ENCODE data around the gene GNPTG. TPM values are rescaled to one million over a fixed set of nuclear protein-coding genes. Genes with fewer than 3 reads are reported as not detected.
A peak's percentile ranks its signal among the peaks of the same experiment; 100 is the strongest.

The GNPTG gene
- total RNA-seq, 2 experiments from 2014 or later: 27.6 to 32.0 TPM

DNA sequence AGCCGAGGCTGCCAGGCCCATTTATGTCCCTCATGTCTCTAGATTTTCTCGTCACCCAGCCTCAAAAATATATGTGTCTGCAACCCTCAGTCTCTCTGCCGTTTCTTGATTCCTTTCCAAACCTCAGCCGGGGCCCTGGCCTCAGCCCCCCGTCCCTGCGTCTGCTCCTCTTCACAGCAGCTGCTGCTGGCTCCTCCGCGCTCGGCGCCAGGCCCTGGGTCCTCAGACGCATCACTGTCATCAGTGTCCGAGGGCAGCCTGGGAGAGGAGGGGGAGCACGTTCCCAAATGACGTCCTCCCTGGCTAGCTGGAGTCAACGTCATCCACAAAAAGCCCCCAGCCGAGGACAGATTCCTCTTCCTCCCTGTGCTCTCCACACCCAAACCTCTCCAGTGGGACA lies 2.4 kb upstream of the GNPTG start:
- no peaks in the 10 kb centered on the region for H3K9me3 Mint-ChIP-seq
- Histone ChIP-seq H3K27ac (ENCODE audit: low read depth in 1 of 2, low read length in 2 of 2) (no peak overlapping the region), H3K4me1 (ENCODE audit: insufficient read depth, low read length) (peaks cover 45% of the 10 kb centered on the region), H3K9me3 (ENCODE audit: control insufficient read depth in 1 of 2, insufficient read depth in 1 of 2, low read length in 2 of 2) (no peaks in the 10 kb centered on the region), H3K4me3 (ENCODE audit: low read length) (no peak overlapping the region), H3K36me3 (ENCODE audit: insufficient read depth, low read length) (peaks cover 28% of the 10 kb centered on the region), H3K27me3 (ENCODE audit: control insufficient read depth in 1 of 2, insufficient read depth in 2 of 2, low read length in 2 of 2) (no peaks in the 10 kb centered on the region)
- ATAC-seq (ENCODE audit: poor library complexity) (no peak), DNase-seq (no peak)
- CTCF ChIA-PET: no interaction called here
- H3K36me3 Mint-ChIP-seq (ENCODE audit: low read depth): peaks cover 25% of the 10 kb centered on the region
- no peaks in the 10 kb centered on the region for H3K27me3 Mint-ChIP-seq
- no peak overlapping the region for H3K27ac Mint-ChIP-seq
- no peak overlapping the region for H3K4me3 Mint-ChIP-seq
- H3K4me1 Mint-ChIP-seq (ENCODE audit: low read depth): peaks cover 16% of the 10 kb centered on the region
- POLR2A ChIA-PET: no interaction called here
- intact Hi-C loops (cut with DNase I, micrococcal nuclease): no loop called here
- TF ChIP-seq, protein P1, sequence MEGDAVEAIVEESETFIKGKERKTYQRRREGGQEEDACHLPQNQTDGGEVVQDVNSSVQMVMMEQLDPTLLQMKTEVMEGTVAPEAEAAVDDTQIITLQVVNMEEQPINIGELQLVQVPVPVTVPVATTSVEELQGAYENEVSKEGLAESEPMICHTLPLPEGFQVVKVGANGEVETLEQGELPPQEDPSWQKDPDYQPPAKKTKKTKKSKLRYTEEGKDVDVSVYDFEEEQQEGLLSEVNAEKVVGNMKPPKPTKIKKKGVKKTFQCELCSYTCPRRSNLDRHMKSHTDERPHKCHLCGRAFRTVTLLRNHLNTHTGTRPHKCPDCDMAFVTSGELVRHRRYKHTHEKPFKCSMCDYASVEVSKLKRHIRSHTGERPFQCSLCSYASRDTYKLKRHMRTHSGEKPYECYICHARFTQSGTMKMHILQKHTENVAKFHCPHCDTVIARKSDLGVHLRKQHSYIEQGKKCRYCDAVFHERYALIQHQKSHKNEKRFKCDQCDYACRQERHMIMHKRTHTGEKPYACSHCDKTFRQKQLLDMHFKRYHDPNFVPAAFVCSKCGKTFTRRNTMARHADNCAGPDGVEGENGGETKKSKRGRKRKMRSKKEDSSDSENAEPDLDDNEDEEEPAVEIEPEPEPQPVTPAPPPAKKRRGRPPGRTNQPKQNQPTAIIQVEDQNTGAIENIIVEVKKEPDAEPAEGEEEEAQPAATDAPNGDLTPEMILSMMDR (IDR thresholded peaks at IDR 0.05): no peak

DNA sequence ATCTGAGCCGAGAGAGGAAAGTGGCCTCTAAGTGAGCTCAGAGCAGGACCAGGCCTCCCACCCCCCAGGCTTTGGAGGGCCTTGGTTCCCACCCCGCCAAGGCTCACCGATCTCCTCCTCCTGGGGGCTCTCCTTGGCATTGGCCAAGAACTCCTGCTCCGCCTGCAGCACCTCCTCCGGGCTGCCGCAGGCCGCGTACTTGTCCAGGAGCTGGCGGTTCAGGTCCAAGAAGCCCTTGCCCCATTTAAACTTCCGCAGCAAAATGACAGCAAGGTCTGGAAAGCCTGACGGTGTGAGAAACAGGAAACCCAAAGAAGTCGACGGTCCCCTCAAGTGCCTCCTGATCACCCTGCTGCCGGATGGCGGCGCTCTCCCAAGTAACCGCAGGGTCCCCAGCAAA lies 1.8 kb upstream of the GNPTG start:
- no peaks in the 10 kb centered on the region for H3K27me3 ChIP-seq (ENCODE audit: control insufficient read depth in 1 of 2, insufficient read depth in 2 of 2, low read length in 2 of 2)
- no peaks in the 10 kb centered on the region for H3K9me3 Mint-ChIP-seq
- H3K4me3 Mint-ChIP-seq: peak overlapping the region; percentile 76
- no peaks in the 10 kb centered on the region for H3K9me3 ChIP-seq (ENCODE audit: control insufficient read depth in 1 of 2, insufficient read depth in 1 of 2, low read length in 2 of 2)
- peaks cover 25% of the 10 kb centered on the region for H3K36me3 Mint-ChIP-seq (ENCODE audit: low read depth)
- no peak overlapping the region for H3K27ac ChIP-seq (ENCODE audit: low read depth in 1 of 2, low read length in 2 of 2)
- peaks cover 16% of the 10 kb centered on the region for H3K4me1 Mint-ChIP-seq (ENCODE audit: low read depth)
- no peak for ATAC-seq (ENCODE audit: poor library complexity)
- DNase-seq: no peak
- H3K4me1 ChIP-seq (ENCODE audit: insufficient read depth, low read length): peaks cover 45% of the 10 kb centered on the region
- ChIA-PET CTCF (no interaction called here), POLR2A (interaction anchor here (0.6 kb wide), 1 partner anchor 477 kb away, joined by 3 read pairs; the partner anchor contains the start of gene FAHD1)
- H3K27me3 Mint-ChIP-seq: no peaks in the 10 kb centered on the region
- peak overlapping the region; percentile 80 for H3K27ac Mint-ChIP-seq
- H3K4me3 ChIP-seq (ENCODE audit: low read length): no peak overlapping the region
- intact Hi-C loops (cut with DNase I, micrococcal nuclease): loop anchor here in 1 of 2 experiments (2.0 to 5.0 kb wide), 3 partner anchors 41 to 422 kb away; partner anchors contain the start of genes EME2, MRPS34, NME3 and UBE2I
- H3K36me3 ChIP-seq (ENCODE audit: insufficient read depth, low read length): peaks cover 28% of the 10 kb centered on the region
- TF ChIP-seq, protein P1 (IDR thresholded peaks at IDR 0.05): no peak

DNA sequence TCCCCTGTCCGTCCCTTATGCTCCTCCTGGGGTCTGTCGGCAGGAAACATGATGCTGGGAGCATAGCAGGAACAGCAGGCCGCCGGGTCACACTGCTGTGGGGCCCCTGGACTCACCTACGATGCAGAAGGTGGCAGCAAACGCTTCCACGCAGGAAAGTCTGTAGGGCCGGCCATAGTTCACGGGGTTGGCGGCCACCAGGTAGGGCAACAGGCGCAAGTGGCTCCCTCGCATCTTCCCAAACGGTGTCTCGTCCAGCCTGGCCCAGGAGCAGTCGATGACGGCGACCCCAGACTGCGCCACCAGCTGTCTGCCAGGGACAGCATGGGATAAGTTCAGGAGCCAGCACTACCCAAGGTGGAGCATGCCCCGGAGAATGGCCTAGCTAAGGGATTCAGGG lies 1.0 kb upstream of the GNPTG start:
- DNase-seq (no peak), ATAC-seq (ENCODE audit: poor library complexity) (no peak)
- H3K4me3 Mint-ChIP-seq: peak overlapping the region; percentile 76
- Histone ChIP-seq H3K27ac (ENCODE audit: low read depth in 1 of 2, low read length in 2 of 2) (no peak overlapping the region), H3K4me3 (ENCODE audit: low read length) (peak overlapping the region; percentile 56), H3K36me3 (ENCODE audit: insufficient read depth, low read length) (peaks cover 28% of the 10 kb centered on the region), H3K9me3 (ENCODE audit: control insufficient read depth in 1 of 2, insufficient read depth in 1 of 2, low read length in 2 of 2) (no peaks in the 10 kb centered on the region), H3K27me3 (ENCODE audit: control insufficient read depth in 1 of 2, insufficient read depth in 2 of 2, low read length in 2 of 2) (no peaks in the 10 kb centered on the region), H3K4me1 (ENCODE audit: insufficient read depth, low read length) (peaks cover 51% of the 10 kb centered on the region)
- H3K27ac Mint-ChIP-seq: peak overlapping the region; percentile 80
- peaks cover 16% of the 10 kb centered on the region for H3K4me1 Mint-ChIP-seq (ENCODE audit: low read depth)
- intact Hi-C loops (cut with DNase I, micrococcal nuclease): loop anchor here in 1 of 2 experiments (2.0 to 5.0 kb wide), 3 partner anchors 42 to 422 kb away; partner anchors contain the start of genes EME2, MRPS34, NME3 and UBE2I
- ChIA-PET CTCF (no interaction called here), POLR2A (interaction anchor here (1.5 kb wide), 2 partner anchors 8 to 42 kb away, joined by 5 to 9 read pairs; partner anchors contain the start of gene UBE2I)
- H3K9me3 Mint-ChIP-seq: no peaks in the 10 kb centered on the region
- H3K27me3 Mint-ChIP-seq: no peaks in the 10 kb centered on the region
- H3K36me3 Mint-ChIP-seq (ENCODE audit: low read depth): peaks cover 25% of the 10 kb centered on the region
- TF ChIP-seq, protein P1 (IDR thresholded peaks at IDR 0.05): no peak
